Nephron (organoid): ENCODE measurements around the gene THRB.
A peak's percentile ranks its signal among the peaks of the same experiment; 100 is the strongest.

Experiments used
- H3K27ac Mint-ChIP-seq, 3 experiments: 2 replicates each; pipeline ENCODE4 v1.8.0; 2020; ENCODE audit warnings: mixed read lengths in 3 of 3, mild to moderate bottlenecking in 2 of 3, moderate library complexity in 1 of 3
- H3K27me3 Mint-ChIP-seq: 2 replicates; pipeline ENCODE4 v1.8.0; 2021; ENCODE audit warnings: low read depth, mild to moderate bottlenecking, moderate library complexity, mixed read lengths
- H3K36me3 Mint-ChIP-seq: 2 replicates; pipeline ENCODE4 v1.8.0; 2020; ENCODE audit warnings: low read depth, mixed read lengths
- H3K4me1 Mint-ChIP-seq: 2 replicates; pipeline ENCODE4 v1.8.0; 2020; ENCODE audit warnings: mixed read lengths
- H3K4me3 Mint-ChIP-seq, 3 experiments: 2 replicates each; pipeline ENCODE4 v1.8.0; 2020; ENCODE audit warnings: mild to moderate bottlenecking in 3 of 3, mixed read lengths in 3 of 3, moderate library complexity in 2 of 3
- H3K9me3 Mint-ChIP-seq: 2 replicates; pipeline ENCODE4 v1.8.0; 2020; ENCODE audit warnings: mixed read lengths
- CTCF ChIP-seq, 3 experiments: fragments of 200-600 bp; sonication (generic); IDR thresholded peaks; one replicate each; pipeline ENCODE4 v1.5.0; 2021; ENCODE audit warnings: antibody characterized with exemption in 3 of 3; ENCODE audit not compliant: unreplicated experiment in 3 of 3

Gene THRB

GRCh38 chr3:24520101-24520495, 25.4 kb upstream of the THRB start:
- Mint-ChIP-seq H3K27ac (no peak overlapping the region), H3K4me3 (peak overlapping the region; percentile 25 to 30 (median 29)), H3K36me3 (no peaks in the 10 kb centered on the region), H3K27me3 (peaks cover 86% of the 10 kb centered on the region), H3K4me1 (peaks cover 6% of the 10 kb centered on the region), H3K9me3 (no peaks in the 10 kb centered on the region)
- TF ChIP-seq CTCF (IDR thresholded peaks at IDR 0.05; ENCODE audit: unreplicated experiment in 3 of 3): no peak

GRCh38 chr3:24519368-24520100, 24.9 kb upstream of the THRB start:
- H3K4me1 Mint-ChIP-seq: peaks cover 6% of the 10 kb centered on the region
- peak overlapping the region in 2 of 3 experiments; percentile 25 to 29 for H3K4me3 Mint-ChIP-seq
- H3K9me3 Mint-ChIP-seq: no peaks in the 10 kb centered on the region
- H3K27me3 Mint-ChIP-seq: peaks cover 81% of the 10 kb centered on the region
- H3K27ac Mint-ChIP-seq: no peak overlapping the region
- no peaks in the 10 kb centered on the region for H3K36me3 Mint-ChIP-seq
- no peak for TF ChIP-seq CTCF (IDR thresholded peaks at IDR 0.05; ENCODE audit: unreplicated experiment in 3 of 3)

- Mint-ChIP-seq H3K9me3 (no peaks in the 10 kb centered on the region), H3K4me1 (peaks cover 6% of the 10 kb centered on the region), H3K36me3 (no peaks in the 10 kb centered on the region), H3K4me3 (no peak overlapping the region), H3K27ac (no peak overlapping the region), H3K27me3 (peaks cover 78% of the 10 kb centered on the region)
- no peak for TF ChIP-seq CTCF (IDR thresholded peaks at IDR 0.05; ENCODE audit: unreplicated experiment in 3 of 3)
These were observed 24.3 kb upstream of the THRB start for GRCh38 chr3:24518990-24519367.

- Mint-ChIP-seq H3K27me3 (peaks cover 42% of the 10 kb centered on the region), H3K27ac (no peak overlapping the region), H3K36me3 (no peaks in the 10 kb centered on the region), H3K4me1 (no peaks in the 10 kb centered on the region), H3K4me3 (no peak overlapping the region), H3K9me3 (no peaks in the 10 kb centered on the region)
- TF ChIP-seq CTCF (IDR thresholded peaks at IDR 0.05; ENCODE audit: unreplicated experiment in 3 of 3): no peak
These were observed 19.5 kb upstream of the THRB start for GRCh38 chr3:24514119-24514518.

GRCh38 chr3:24513463-24513862, 18.8 kb upstream of the THRB start:
- H3K4me1 Mint-ChIP-seq: no peaks in the 10 kb centered on the region

More at GRCh38 chr3:24513463-24513862, 18.8 kb upstream of the THRB start:
- no peaks in the 10 kb centered on the region for H3K9me3 Mint-ChIP-seq
- peaks cover 35% of the 10 kb centered on the region for H3K27me3 Mint-ChIP-seq
- TF ChIP-seq CTCF (IDR thresholded peaks at IDR 0.05; ENCODE audit: unreplicated experiment in 3 of 3): no peak
- H3K36me3 Mint-ChIP-seq: no peaks in the 10 kb centered on the region
- H3K27ac Mint-ChIP-seq: no peak overlapping the region
- H3K4me3 Mint-ChIP-seq: no peak overlapping the region
